OCI-M2 (cell line): ENCODE data around the gene PDC.
"Not testable (repeated sequence)": the region's sequence is repeated elsewhere in the genome, so short reads cannot be mapped to it uniquely, and the experiment has no call there.

Experiments used
- DNase-seq: peaks from one replicate; lab custom pipeline; 2025; ENCODE audit not compliant: unreplicated experiment; lab: John Stamatoyannopoulos, UW

PDC gene

DNA sequence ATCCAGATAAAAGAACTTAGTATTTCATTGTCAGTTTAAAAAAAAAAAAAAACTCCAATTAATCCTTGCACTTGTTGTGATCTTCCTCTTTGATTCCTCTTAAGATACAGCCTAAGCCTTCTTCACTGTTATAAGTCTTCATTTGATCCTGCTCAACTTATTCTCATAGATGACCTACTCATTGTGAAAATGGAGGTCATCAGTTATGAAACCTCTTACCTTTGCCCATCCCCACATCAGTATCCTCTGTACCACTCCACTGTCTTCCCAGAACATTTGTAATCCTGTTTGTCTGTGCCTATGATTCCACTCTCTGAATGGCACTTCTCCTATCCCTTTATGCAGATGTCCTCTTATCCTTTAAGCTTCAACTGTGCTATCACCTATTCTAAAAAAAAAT is 57.3 kb downstream of the PDC start:
- DNase-seq: no peak

- DNase-seq: not testable (repeated sequence)
These were observed 59.5 kb downstream of the PDC start for GRCh38 chr1:186401446-186401845.
